Calu3 (cell line): ENCODE results near the gene KLK6. TPM values are rescaled to one million over a fixed set of nuclear protein-coding genes. Genes with fewer than 3 reads are reported as not detected.
A peak's percentile ranks its signal among the peaks of the same experiment; 100 is the strongest.

ENCODE experiments used
- Bru-seq: library from RNA; stranded (reverse); fragments of 400-500 nt; gene quantifications from one replicate; lab custom pipeline; 2021; lab: Mats Ljungman, UMichigan
- BruChase-seq, 2 experiments: library from RNA; stranded (reverse); fragments of 400-500 nt; gene quantifications; one replicate each; lab custom pipeline; 2021; lab: Mats Ljungman, UMichigan
- BruUV-seq: library from RNA; stranded (reverse); fragments of 400-500 nt; replicated peaks from 2 replicates; lab custom pipeline; 2021; lab: Mats Ljungman, UMichigan
- CTCF ChIA-PET: fragments of 300-600 bp; sonication (Branson Sonifier 250); formaldehyde crosslinking; loops from one replicate; lab custom pipeline; 2022; ENCODE audit warnings: antibody characterized with exemption; lab: Charles Lee
- DNase-seq: peaks from one replicate; pipeline ENCODE4 v3.0.0; 2022
- H3K27ac Mint-ChIP-seq: one replicate; pipeline ENCODE4 v1.8.0; 2022; ENCODE audit warnings: mixed read lengths; ENCODE audit not compliant: unreplicated experiment
- H3K27me3 Mint-ChIP-seq: one replicate; pipeline ENCODE4 v1.8.0; 2022; ENCODE audit warnings: mixed read lengths; ENCODE audit not compliant: unreplicated experiment
- H3K36me3 Mint-ChIP-seq: one replicate; pipeline ENCODE4 v1.8.0; 2022; ENCODE audit warnings: mild to moderate bottlenecking, moderate library complexity, mixed read lengths; ENCODE audit not compliant: insufficient read depth, unreplicated experiment
- H3K4me1 Mint-ChIP-seq: one replicate; pipeline ENCODE4 v1.8.0; 2022; ENCODE audit warnings: mild to moderate bottlenecking, low read depth, mixed read lengths; ENCODE audit not compliant: unreplicated experiment
- H3K4me3 Mint-ChIP-seq: one replicate; pipeline ENCODE4 v1.8.0; 2022; ENCODE audit warnings: mild to moderate bottlenecking, low read depth, moderate library complexity, mixed read lengths; ENCODE audit not compliant: unreplicated experiment
- H3K9me3 Mint-ChIP-seq: one replicate; pipeline ENCODE4 v1.8.0; 2022; ENCODE audit warnings: low read depth, mixed read lengths; ENCODE audit not compliant: unreplicated experiment
- intact Hi-C: fragments of 100-400 bp; cut with micrococcal nuclease; formaldehyde crosslinking; loops from one replicate; pipeline ENCODE4 v1.10.0; 2022; ENCODE audit not compliant: unreplicated experiment
- long read RNA-seq: library from polyadenylated mRNA; stranded (forward); transcript quantifications from one replicate; pipeline ENCODE4 v2.0.0, GENCODE V29; 2022
- total RNA-seq: library from RNA; stranded (reverse); gene quantifications from 2 replicates; pipeline ENCODE4 v1.2.3, GENCODE V29; 2022
- TF ChIP-seq, protein P1 (sequence below): fragments of 200-600 bp; IDR thresholded peaks from one replicate; pipeline ENCODE4 v1.8.0; 2022; ENCODE audit warnings: antibody characterized with exemption; ENCODE audit not compliant: unreplicated experiment

KLK6 gene
- total RNA-seq (269 and 350 TPM in 2 replicates), Bru-seq, nascent RNA (percentile 76 among the genes with signal in this experiment), BruChase-seq, experiment 1, labeled RNA remaining after a 6-hour chase (percentile 94 among the genes with signal in this experiment), BruChase-seq, experiment 2, labeled RNA remaining after a 2-hour chase (percentile 88 among the genes with signal in this experiment)
- long read RNA-seq, transcript KLK6-204 (5 exons, 842 nt): minor isoform, 114 of 900 reads
- long read RNA-seq, transcript KLK6-201 (7 exons, 1,511 nt): minor isoform, 66 of 900 reads
- long read RNA-seq, transcript KLK6-202 (6 exons, 1,708 nt): major isoform, 625 of 900 reads
- long read RNA-seq, partial matches to known transcripts: 14 of 900 reads
- long read RNA-seq, other reads (novel, unspliced or antisense): 73 of 900 reads

DNA sequence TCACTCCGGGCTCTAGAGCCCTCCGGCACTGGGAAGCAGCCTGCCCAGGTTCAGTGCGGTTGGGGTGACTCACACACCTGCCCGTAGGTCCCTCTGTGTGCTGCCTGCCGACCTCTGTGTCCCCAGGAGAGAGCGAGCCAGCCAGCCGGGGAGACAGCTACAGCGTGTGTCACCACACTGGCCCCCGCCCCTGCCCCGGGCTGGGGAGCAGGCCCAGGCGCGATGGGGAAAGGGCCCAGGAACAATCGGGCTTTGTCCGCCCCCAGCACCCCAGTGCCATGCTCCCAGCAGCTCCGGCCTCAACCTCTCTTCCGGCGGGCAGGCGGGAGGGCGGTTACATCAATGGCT lies at the start of gene KLK6:
KLK6 (minus strand) TSS at position 179 of the 348 bp plus-strand sequence. CDS start 1,487 bp downstream, outside the sequence.
- peak within 1 kb of the TSS; percentile 81 for H3K27ac Mint-ChIP-seq
- H3K9me3 Mint-ChIP-seq: no peaks in the 10 kb centered on the region
- H3K36me3 Mint-ChIP-seq: peaks cover 43% of the 10 kb centered on the region
- CTCF ChIA-PET: interaction anchor here (0.9 to 3.8 kb wide), 4 partner anchors 23 to 47 kb away, joined by 3 to 38 read pairs (median 5); no protein-coding TSS in a partner anchor
- intact Hi-C loops: loop anchor here (2.0 kb wide), 1 partner anchor 37 kb away; no protein-coding TSS in a partner anchor
- no TSS peak for BruUV-seq
- H3K27me3 Mint-ChIP-seq: no peaks in the 10 kb centered on the region
- H3K4me3 Mint-ChIP-seq: peak within 1 kb of the TSS; percentile 72
- TF ChIP-seq, protein P1, sequence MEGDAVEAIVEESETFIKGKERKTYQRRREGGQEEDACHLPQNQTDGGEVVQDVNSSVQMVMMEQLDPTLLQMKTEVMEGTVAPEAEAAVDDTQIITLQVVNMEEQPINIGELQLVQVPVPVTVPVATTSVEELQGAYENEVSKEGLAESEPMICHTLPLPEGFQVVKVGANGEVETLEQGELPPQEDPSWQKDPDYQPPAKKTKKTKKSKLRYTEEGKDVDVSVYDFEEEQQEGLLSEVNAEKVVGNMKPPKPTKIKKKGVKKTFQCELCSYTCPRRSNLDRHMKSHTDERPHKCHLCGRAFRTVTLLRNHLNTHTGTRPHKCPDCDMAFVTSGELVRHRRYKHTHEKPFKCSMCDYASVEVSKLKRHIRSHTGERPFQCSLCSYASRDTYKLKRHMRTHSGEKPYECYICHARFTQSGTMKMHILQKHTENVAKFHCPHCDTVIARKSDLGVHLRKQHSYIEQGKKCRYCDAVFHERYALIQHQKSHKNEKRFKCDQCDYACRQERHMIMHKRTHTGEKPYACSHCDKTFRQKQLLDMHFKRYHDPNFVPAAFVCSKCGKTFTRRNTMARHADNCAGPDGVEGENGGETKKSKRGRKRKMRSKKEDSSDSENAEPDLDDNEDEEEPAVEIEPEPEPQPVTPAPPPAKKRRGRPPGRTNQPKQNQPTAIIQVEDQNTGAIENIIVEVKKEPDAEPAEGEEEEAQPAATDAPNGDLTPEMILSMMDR: no peak
- DNase-seq: peak; percentile 98
- peaks cover 67% of the 10 kb centered on the region for H3K4me1 Mint-ChIP-seq

DNA sequence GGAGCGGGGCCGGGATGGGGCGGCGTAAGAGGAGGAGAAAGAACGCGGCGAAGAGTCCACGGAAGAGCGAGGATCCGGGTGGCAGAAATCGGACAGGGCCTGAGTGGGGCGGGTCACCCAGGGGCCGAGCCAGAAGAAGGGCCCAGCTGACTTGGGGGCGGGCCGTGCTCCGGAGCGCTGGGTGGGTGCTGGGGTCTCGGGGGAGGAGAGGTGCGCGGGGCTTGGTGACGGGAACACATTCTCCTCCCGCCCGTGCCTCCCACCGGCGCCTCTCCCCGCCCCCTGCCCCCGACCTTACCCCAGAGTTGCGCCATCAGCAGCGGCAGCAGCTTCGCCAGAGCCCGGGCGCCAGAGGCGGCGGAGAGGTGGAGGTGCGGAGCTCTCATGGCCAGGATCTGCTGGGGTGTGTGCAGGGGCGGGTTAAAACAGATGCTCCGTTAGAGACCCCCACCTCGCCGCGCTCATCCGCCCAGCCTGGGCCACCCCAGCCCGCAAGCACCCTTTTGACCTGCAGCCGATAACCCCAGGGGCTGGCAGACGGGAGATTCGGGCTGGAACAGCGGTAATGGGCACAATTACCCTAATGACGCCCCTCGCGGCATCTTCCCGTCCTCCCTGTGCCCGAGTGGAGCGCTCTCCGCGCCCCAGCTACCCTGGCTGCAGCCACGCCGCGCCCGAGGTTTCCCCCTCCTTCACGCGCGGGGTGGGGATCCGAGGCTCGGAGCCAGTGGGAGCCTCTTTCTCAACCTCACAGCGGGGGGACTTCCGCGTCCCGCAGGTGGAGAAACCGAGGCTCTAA lies 49.6 kb upstream of the KLK6 start:
- Mint-ChIP-seq H3K27me3 (no peaks in the 10 kb centered on the region), H3K36me3 (peaks cover 54% of the 10 kb centered on the region), H3K4me1 (peaks cover 30% of the 10 kb centered on the region), H3K27ac (peak overlapping the region; percentile 86), H3K9me3 (no peaks in the 10 kb centered on the region), H3K4me3 (peak overlapping the region; percentile 89)
- peak; percentile 89 for DNase-seq
- intact Hi-C loops: loop anchor here (10.0 kb wide), 1 partner anchor 214 kb away; no protein-coding TSS in a partner anchor
- BruUV-seq: TSS peak; percentile 80
- CTCF ChIA-PET: interaction anchor here (0.6 to 3.2 kb wide), 7 partner anchors 11 to 97 kb away, joined by 3 to 43 read pairs (median 5); partner anchors contain the start of gene KLK12
- TF ChIP-seq, protein P1: no peak

DNA sequence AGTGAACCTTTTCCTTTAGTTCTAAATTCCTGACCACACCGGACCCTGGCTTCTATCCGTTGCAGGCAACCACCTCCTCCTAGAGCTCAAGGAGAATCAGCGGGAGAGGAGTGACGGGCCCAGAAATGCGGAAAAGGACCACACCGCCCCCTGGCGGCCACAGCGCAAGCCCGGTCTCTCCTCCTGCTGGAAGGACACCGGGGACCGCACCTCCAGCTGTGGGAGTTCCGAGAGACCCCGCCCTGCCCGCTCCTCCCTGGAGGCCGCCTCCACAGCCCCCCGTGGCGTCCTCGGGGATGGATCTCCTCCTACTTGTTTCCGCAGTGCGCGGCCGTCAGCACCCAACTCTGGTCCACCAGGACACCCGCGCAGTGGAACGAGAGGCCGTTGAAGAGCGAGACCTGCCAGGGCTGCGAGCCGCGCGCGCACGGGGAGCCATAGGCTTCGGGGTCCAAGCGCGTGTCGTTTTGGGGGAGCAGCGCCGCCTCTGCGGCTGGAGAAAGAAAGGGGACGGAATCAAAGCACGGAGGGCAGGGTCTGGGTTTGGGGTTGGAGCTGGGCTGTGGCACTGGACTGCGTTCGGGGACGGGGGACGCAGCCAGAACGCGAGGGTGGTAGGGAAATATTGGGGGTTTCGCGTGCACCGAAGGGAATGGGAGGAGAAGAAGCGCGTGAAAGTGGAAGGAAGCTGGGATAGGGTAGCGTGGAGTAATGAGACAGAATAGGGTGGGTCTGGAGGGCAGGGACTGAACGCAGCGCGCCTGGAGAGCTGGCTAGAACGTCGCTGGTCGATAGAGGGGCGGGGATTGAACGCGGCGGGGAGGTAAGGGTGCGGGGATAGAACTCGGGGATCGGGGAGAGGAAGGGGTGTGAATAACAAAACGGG lies 47.6 kb upstream of the KLK6 start:
- no TSS peak for BruUV-seq
- H3K27me3 Mint-ChIP-seq: no peaks in the 10 kb centered on the region
- CTCF ChIA-PET: interaction anchor here (0.5 to 3.2 kb wide), 25 partner anchors 15 to 1543 kb away, joined by 3 to 43 read pairs (median 6); partner anchors contain the start of genes KLK6 and KLK8
- peaks cover 57% of the 10 kb centered on the region for H3K36me3 Mint-ChIP-seq
- H3K27ac Mint-ChIP-seq: peak overlapping the region; percentile 86
- TF ChIP-seq, protein P1: peak; percentile 98
- DNase-seq: peak; percentile 98
- peaks cover 30% of the 10 kb centered on the region for H3K4me1 Mint-ChIP-seq
- H3K9me3 Mint-ChIP-seq: no peaks in the 10 kb centered on the region
- peak overlapping the region; percentile 89 for H3K4me3 Mint-ChIP-seq
- intact Hi-C loops: loop anchor here (1.0 to 10.0 kb wide), 3 partner anchors 49 to 212 kb away; no protein-coding TSS in a partner anchor
